GM15510 (cell line): ENCODE results near the gene AOC3.

ENCODE experiments used
- POLR2A ChIP-seq: IDR thresholded peaks from 3 replicates; pipeline ENCODE4 v1.6.1; 2011; ENCODE audit warnings: borderline replicate concordance; ENCODE audit not compliant: insufficient read length; ENCODE audit errors: extremely low read depth

The AOC3 gene

GRCh38 chr17:42906772-42907446 lies 55.9 kb downstream of the AOC3 start:
- no peak for TF ChIP-seq POLR2A
